ENCODE results near the gene NABP1.

DNA sequence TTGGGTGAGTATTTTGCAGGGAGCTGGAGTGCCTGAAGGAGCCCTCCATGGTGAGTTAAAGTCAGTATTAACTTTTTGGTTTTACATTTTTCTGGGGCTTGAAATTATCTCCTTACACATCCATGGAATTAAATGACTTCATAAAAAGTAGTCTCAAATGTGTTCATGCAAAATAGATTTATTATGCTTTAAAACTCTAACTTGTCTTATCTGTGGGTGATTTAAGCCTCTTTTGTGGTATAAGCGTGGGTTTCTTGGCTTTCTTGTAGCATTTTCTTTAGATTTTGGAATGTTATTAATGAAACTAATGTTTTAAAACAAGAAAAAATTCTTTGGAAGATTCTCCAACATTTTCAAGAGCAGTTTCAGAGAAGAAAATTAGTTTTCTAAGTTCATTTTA lies 27.8 kb downstream of the NABP1 start:
- TF ChIP-seq, protein P1, sequence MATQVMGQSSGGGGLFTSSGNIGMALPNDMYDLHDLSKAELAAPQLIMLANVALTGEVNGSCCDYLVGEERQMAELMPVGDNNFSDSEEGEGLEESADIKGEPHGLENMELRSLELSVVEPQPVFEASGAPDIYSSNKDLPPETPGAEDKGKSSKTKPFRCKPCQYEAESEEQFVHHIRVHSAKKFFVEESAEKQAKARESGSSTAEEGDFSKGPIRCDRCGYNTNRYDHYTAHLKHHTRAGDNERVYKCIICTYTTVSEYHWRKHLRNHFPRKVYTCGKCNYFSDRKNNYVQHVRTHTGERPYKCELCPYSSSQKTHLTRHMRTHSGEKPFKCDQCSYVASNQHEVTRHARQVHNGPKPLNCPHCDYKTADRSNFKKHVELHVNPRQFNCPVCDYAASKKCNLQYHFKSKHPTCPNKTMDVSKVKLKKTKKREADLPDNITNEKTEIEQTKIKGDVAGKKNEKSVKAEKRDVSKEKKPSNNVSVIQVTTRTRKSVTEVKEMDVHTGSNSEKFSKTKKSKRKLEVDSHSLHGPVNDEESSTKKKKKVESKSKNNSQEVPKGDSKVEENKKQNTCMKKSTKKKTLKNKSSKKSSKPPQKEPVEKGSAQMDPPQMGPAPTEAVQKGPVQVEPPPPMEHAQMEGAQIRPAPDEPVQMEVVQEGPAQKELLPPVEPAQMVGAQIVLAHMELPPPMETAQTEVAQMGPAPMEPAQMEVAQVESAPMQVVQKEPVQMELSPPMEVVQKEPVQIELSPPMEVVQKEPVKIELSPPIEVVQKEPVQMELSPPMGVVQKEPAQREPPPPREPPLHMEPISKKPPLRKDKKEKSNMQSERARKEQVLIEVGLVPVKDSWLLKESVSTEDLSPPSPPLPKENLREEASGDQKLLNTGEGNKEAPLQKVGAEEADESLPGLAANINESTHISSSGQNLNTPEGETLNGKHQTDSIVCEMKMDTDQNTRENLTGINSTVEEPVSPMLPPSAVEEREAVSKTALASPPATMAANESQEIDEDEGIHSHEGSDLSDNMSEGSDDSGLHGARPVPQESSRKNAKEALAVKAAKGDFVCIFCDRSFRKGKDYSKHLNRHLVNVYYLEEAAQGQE (IDR thresholded peaks at IDR 0.05; ENCODE audit: borderline replicate concordance): no peak
- TF ChIP-seq, protein P2, sequence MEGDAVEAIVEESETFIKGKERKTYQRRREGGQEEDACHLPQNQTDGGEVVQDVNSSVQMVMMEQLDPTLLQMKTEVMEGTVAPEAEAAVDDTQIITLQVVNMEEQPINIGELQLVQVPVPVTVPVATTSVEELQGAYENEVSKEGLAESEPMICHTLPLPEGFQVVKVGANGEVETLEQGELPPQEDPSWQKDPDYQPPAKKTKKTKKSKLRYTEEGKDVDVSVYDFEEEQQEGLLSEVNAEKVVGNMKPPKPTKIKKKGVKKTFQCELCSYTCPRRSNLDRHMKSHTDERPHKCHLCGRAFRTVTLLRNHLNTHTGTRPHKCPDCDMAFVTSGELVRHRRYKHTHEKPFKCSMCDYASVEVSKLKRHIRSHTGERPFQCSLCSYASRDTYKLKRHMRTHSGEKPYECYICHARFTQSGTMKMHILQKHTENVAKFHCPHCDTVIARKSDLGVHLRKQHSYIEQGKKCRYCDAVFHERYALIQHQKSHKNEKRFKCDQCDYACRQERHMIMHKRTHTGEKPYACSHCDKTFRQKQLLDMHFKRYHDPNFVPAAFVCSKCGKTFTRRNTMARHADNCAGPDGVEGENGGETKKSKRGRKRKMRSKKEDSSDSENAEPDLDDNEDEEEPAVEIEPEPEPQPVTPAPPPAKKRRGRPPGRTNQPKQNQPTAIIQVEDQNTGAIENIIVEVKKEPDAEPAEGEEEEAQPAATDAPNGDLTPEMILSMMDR (IDR thresholded peaks at IDR 0.05; ENCODE audit: poor library complexity, severe bottlenecking): no peak

All from neural cell (in vitro differentiated cells).